Loucy (cell line): Measurements from ENCODE around the gene SPP1.

ENCODE experiments used
- H2AFZ ChIP-seq: fragments of 200-600 bp; sonication (generic); 2 replicates; pipeline ENCODE4 v1.6.0; 2016; ENCODE audit warnings: antibody characterized with exemption, mild to moderate bottlenecking, low read length, moderate library complexity
- H3F3A ChIP-seq: fragments of 200-600 bp; 2 replicates; pipeline ENCODE4 v1.6.0; 2016; ENCODE audit warnings: antibody characterized with exemption, low read depth, mild to moderate bottlenecking
- H3K27me3 ChIP-seq: fragments of 200-600 bp; sonication (generic); 2 replicates; pipeline ENCODE4 v1.6.1; 2014; ENCODE audit warnings: low read length, mild to moderate bottlenecking; ENCODE audit not compliant: insufficient read depth, poor library complexity, severe bottlenecking
- H3K36me3 ChIP-seq: fragments of 200-600 bp; sonication (generic); 2 replicates; pipeline ENCODE4 v1.6.1; 2016; ENCODE audit warnings: low read length; ENCODE audit not compliant: insufficient read depth
- H3K4me1 ChIP-seq: fragments of 200-600 bp; sonication (generic); 2 replicates; pipeline ENCODE4 v1.5.1; 2014; ENCODE audit warnings: low read length, mild to moderate bottlenecking; ENCODE audit not compliant: insufficient read depth, poor library complexity, severe bottlenecking
- H3K4me2 ChIP-seq: fragments of 200-600 bp; sonication (generic); 2 replicates; pipeline ENCODE4 v1.6.0; 2014; ENCODE audit warnings: antibody characterized with exemption, low read length, low read depth, mild to moderate bottlenecking; ENCODE audit not compliant: poor library complexity, severe bottlenecking
- H3K4me3 ChIP-seq: fragments of 200-600 bp; sonication (generic); 2 replicates; pipeline ENCODE4 v1.5.1; 2014; ENCODE audit warnings: low read length, mild to moderate bottlenecking, mixed read lengths; ENCODE audit not compliant: poor library complexity, severe bottlenecking
- H3K79me2 ChIP-seq: fragments of 200-600 bp; sonication (generic); 2 replicates; pipeline ENCODE4 v1.6.1; 2014; ENCODE audit warnings: low read length; ENCODE audit not compliant: insufficient read depth
- H3K9ac ChIP-seq: fragments of 200-600 bp; sonication (generic); 2 replicates; pipeline ENCODE4 v1.6.0; 2014; ENCODE audit warnings: mild to moderate bottlenecking, low read depth, low read length, moderate library complexity; ENCODE audit not compliant: poor library complexity, severe bottlenecking
- H3K9me2 ChIP-seq: fragments of 200-600 bp; sonication (generic); replicated peaks from 2 replicates; pipeline ENCODE4 v1.6.1; 2016; ENCODE audit warnings: low read depth, low read length, mixed read lengths
- H3K9me3 ChIP-seq: fragments of 200-600 bp; sonication (generic); 2 replicates; pipeline ENCODE4 v1.6.1; 2014; ENCODE audit warnings: mild to moderate bottlenecking, antibody characterized with exemption, low read length, low read depth; ENCODE audit not compliant: insufficient read depth
- H4K20me1 ChIP-seq: fragments of 200-600 bp; sonication (generic); 2 replicates; pipeline ENCODE4 v1.6.0; 2014; ENCODE audit warnings: antibody characterized with exemption, low read length, mild to moderate bottlenecking; ENCODE audit not compliant: insufficient read depth, poor library complexity, severe bottlenecking
- CTCF ChIP-seq: fragments of 200-600 bp; sonication (generic); conservative IDR thresholded peaks from 2 replicates; pipeline ENCODE4 v1.5.1; 2014; ENCODE audit warnings: mild to moderate bottlenecking, antibody characterized with exemption, low read length
- EZH2phosphoT487 ChIP-seq: fragments of 200-600 bp; IDR thresholded peaks from 2 replicates; pipeline ENCODE4 v1.6.1; 2018; ENCODE audit warnings: antibody characterized with exemption, mild to moderate bottlenecking, moderate library complexity, borderline replicate concordance

Gene SPP1

GRCh38 chr4:87978681-87979080 lies 3.2 kb downstream of the SPP1 start:
- Histone ChIP-seq H3K9me3 (no peaks in the 10 kb centered on the region), H3K4me2 (no peak overlapping the region), H3K9me2 (no peaks in the 10 kb centered on the region), H3K4me3 (no peak overlapping the region), H3K27me3 (no peaks in the 10 kb centered on the region), H3K36me3 (no peaks in the 10 kb centered on the region), H4K20me1 (no peaks in the 10 kb centered on the region), H3K9ac (no peak overlapping the region), H3K4me1 (peaks cover 17% of the 10 kb centered on the region), H3F3A (0 out of 2 replicates have a peak, but pooled peaks cover 2% of the 10 kb centered on the region), H2AFZ (no peak overlapping the region), H3K79me2 (no peaks in the 10 kb centered on the region)
- TF ChIP-seq EZH2phosphoT487, result no peak
- no peak for TF ChIP-seq CTCF

GRCh38 chr4:87979810-87980209 lies 4.3 kb downstream of the SPP1 start:
- 0 out of 2 replicates have a peak overlapping the region, but pooled peaks have one; percentile 18 for H2AFZ ChIP-seq
- 0 out of 2 replicates have a peak, but pooled peaks cover 2% of the 10 kb centered on the region for H3F3A ChIP-seq
- TF ChIP-seq EZH2phosphoT487, result no peak
- no peak for TF ChIP-seq CTCF
- no peak overlapping the region for H3K9ac ChIP-seq
- H3K79me2 ChIP-seq, result no peaks in the 10 kb centered on the region
- H4K20me1 ChIP-seq, result no peaks in the 10 kb centered on the region
- H3K9me2 ChIP-seq, result no peaks in the 10 kb centered on the region
- no peaks in the 10 kb centered on the region for H3K27me3 ChIP-seq
- H3K9me3 ChIP-seq, result no peaks in the 10 kb centered on the region
- no peaks in the 10 kb centered on the region for H3K36me3 ChIP-seq
- peaks cover 9% of the 10 kb centered on the region for H3K4me1 ChIP-seq
- no peak overlapping the region for H3K4me3 ChIP-seq
- no peak overlapping the region for H3K4me2 ChIP-seq

GRCh38 chr4:87981486-87981885 lies 6.0 kb downstream of the SPP1 start:
- Histone ChIP-seq H4K20me1 (no peaks in the 10 kb centered on the region), H3K4me2 (no peak overlapping the region), H3K9ac (no peak overlapping the region), H3K4me1 (no peaks in the 10 kb centered on the region), H2AFZ (no peak overlapping the region), H3K9me3 (no peaks in the 10 kb centered on the region), H3K27me3 (no peaks in the 10 kb centered on the region), H3K36me3 (no peaks in the 10 kb centered on the region), H3K79me2 (no peaks in the 10 kb centered on the region), H3K4me3 (no peak overlapping the region), H3K9me2 (no peaks in the 10 kb centered on the region), H3F3A (no peaks in the 10 kb centered on the region)
- TF ChIP-seq EZH2phosphoT487 (no peak), CTCF (no peak)
